DMS153 treated with DMSO at 0.1 percent for 48 hours (cell line): ENCODE results near the gene MIER2.

ENCODE experiments used
- DNase-seq: peaks from one replicate; lab custom pipeline; 2025; ENCODE audit not compliant: unreplicated experiment; lab: John Stamatoyannopoulos, UW

The MIER2 gene

GRCh38 chr19:378706-379105 lies 34.1 kb upstream of the MIER2 start:
- no peak for DNase-seq

- DNase-seq, result no peak
Measured at GRCh38 chr19:377801-378581, 33.4 kb upstream of the MIER2 start.

GRCh38 chr19:376111-376470 lies 31.5 kb upstream of the MIER2 start:
- no peak for DNase-seq

- no peak for DNase-seq
Measured at GRCh38 chr19:375395-376110, 31.0 kb upstream of the MIER2 start.

GRCh38 chr19:374886-375235 lies 30.3 kb upstream of the MIER2 start:
- no peak for DNase-seq

GRCh38 chr19:374183-374885 lies 29.7 kb upstream of the MIER2 start:
- peak; percentile 29 for DNase-seq

GRCh38 chr19:373391-374182 lies 29.0 kb upstream of the MIER2 start:
- DNase-seq, result no peak

GRCh38 chr19:372306-372890 lies 27.8 kb upstream of the MIER2 start:
- DNase-seq, result no peak

GRCh38 chr19:371501-372168 lies 27.0 kb upstream of the MIER2 start:
- DNase-seq, result no peak

GRCh38 chr19:370641-371330 lies 26.2 kb upstream of the MIER2 start:
- no peak for DNase-seq

GRCh38 chr19:369876-370275 lies 25.3 kb upstream of the MIER2 start:
- DNase-seq, result no peak

- no peak for DNase-seq
Measured at GRCh38 chr19:369256-369655, 24.7 kb upstream of the MIER2 start.

GRCh38 chr19:368630-369024 lies 24.0 kb upstream of the MIER2 start:
- DNase-seq, result no peak

GRCh38 chr19:367963-368629 lies 23.5 kb upstream of the MIER2 start:
- no peak for DNase-seq

- no peak for DNase-seq
Measured at GRCh38 chr19:367561-367960, 23.0 kb upstream of the MIER2 start.

GRCh38 chr19:366951-367350 lies 22.4 kb upstream of the MIER2 start:
- DNase-seq, result no peak

GRCh38 chr19:366205-366783 lies 21.7 kb upstream of the MIER2 start:
- DNase-seq, result no peak

- no peak for DNase-seq
Measured at GRCh38 chr19:364496-365287, 20.1 kb upstream of the MIER2 start.
